Stimulated activated CD4-positive, alpha-beta T cell treated with anti-CD3 and anti-CD28 coated beads, Interleukin-2, amount 100 ng/mL, for 24 hours (primary cell): Measurements from ENCODE around the gene CANX.
"Not testable (repeated sequence)": the region's sequence is repeated elsewhere in the genome, so short reads cannot be mapped to it uniquely, and the experiment has no call there.

Experiments
- DNase-seq, 2 donors: peaks; one replicate each; pipeline ENCODE4 v3.0.0-alpha.2; 2020

Gene CANX

DNA sequence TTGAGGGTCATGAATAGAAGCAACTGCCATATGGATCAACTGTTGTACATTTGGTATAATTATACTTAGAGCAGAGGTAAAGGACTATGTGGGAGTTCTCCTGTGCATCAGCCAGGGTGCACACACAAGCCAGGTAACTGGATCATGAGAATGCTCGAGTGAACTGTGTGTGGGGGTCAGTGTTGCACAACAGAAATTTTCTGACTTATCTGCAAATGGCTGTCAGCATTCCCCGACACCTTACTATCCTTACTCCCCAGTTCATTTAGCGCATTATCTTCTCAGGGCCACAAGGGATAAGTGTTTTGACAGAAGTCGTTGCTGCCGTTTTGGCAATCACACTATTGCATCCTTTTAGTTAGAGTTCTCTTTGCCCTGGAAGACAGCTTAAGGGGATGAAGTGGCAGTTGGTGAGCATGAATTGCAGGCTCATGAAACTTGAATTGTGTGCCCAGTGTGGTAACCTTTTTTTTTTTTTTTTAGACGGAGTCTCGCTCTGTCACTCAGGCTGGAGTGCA, 1.7 kb downstream of the CANX start:
- no peak for DNase-seq

DNA sequence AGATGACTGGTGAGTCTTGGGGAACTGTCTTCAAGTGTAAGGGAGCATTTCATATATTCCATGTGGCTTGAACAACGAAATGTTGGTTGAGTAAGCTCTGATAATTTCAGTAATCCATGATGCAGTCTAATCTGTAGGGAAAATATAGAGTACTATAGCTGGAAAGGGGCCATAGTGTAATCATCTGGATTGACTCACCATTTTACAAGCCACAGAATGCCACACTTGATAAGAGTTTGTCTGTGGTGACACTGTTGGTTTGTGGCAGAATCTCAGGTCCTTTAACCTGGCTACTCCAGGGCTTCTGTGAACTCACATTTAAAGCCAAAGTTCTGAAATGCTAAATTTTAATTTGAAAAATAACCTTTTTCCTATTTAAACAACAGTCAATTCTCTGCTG, 17.5 kb downstream of the CANX start:
- no peak for DNase-seq

DNA sequence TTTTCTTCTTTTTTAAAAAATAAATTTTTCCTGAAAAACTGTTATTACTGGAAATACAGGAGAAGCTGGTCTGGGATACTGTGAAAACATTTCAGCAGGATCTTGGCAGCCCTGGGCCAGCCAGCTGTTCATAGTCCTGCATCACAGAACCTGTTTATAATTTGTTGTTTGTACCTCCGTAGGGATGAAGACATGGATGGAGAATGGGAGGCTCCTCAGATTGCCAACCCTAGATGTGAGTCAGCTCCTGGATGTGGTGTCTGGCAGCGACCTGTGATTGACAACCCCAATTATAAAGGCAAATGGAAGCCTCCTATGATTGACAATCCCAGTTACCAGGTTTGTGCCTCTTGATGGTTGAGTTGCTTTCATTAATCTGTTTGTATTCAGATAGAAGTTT, 21.5 kb downstream of the CANX start:
- DNase-seq = no peak

DNA sequence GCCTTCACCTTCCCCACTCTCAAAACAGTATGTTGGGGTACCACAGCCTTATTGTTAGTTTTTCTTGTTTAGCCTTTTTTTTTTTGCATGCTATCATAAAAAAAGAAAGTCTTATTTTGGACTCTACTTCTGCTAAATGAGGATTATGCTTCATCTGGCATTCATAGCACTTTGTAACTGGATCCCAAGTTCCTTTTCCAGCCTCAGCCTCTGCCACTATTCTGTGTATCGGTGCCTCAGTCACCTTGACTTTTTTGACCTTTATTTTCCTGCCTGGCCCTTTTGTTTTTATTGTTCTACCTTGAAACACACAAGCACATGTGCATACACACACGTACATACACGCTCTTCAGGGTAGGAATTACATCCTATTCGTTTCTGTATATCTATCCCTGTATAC, 25.4 kb downstream of the CANX start:
- no peak for DNase-seq

DNA sequence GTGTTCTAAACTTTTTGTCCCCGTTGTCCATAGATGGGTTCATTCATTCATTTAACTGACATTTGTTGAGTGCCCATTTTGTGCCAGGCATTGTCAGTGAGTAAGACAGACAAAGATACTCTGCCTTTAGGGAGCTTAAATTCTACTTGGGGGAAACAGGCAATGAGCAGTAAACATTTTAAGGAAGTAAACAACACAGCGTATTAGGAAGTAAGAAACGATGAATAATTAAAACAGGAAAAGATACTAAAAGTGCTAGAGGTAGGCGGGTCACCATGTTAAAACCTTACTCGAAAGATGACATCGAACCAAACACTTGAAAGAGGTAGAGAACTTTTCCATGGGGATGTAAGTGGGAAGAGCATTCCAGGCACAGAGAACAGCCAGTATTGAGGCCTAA, 28.3 kb downstream of the CANX start:
- DNase-seq = no peak

DNA sequence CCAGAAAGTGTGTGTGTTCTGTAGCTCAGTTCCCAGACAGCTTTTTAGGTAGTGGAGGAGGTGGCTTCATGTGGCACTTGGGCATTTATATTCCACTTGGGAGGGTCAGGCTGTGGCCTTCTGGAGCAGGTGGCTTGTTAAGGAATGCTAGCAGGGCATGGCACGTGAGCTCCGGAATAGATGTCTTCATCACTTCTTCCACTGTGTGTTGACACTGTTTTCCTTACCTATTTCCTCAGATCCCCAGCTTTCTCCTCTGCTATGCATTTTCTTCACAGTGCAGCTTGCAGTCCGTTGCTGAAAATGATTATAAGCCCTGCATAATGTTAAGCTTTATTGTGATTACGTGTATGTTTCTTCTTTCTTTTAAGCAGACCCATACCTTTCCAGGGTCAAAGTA, 30.5 kb downstream of the CANX start:
- no peak for DNase-seq

DNA sequence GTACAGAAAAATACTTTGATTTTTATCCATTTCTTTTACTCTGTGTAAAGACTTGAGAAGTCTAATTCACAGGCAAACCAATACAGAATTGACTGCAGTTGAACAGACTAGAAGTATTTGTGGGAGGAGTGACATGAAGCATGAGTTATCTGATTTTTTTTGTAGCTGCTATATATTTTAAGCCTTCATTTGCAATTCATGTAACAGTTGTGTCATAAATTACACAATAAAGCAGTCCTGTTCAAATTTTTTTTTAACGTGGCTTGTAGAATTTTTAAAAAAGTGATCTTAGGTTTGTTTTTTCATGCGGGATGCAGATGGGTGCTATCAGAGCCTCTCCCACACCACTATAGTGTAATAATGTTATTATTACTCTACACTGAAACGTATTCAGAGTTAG, 31.0 kb downstream of the CANX start:
- DNase-seq = no peak

DNA sequence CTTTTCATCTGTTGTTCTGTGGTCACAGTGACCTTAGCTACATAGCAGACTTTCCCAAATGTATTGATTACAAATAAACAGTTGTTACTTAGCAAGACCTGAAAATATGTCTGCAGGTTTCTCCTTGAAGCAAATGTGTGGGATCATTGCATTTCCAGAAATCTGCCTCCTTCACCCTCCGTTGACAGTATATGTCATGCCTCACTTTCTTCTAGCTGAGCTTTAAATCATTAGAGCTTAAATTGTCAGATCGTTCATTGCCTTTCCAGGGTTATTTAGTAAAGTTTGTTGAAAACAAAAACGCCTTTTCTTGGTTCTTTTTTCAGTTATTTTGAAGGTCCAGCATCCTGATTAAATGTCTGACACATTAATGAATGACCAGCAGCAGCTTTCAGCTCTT, 31.6 kb downstream of the CANX start:
- DNase-seq = no peak

DNA sequence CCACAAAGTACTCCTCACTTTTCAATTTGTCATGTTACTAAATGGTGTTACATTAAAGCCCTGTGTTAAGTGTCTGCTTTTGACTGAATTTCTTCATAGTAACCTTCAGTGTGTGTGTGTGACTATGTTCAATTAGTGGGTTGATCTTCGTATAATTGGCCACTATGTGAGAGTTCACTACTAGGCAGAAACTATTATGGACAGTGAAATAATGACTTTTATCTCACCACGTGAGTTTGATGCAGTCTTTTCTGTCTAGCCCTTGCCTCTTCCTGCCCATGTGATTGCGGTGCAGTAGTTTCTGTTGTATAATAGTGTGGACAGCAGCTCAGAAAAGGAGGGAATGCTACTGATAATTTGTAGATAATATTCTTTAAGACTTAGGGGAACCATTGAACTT, 32.1 kb downstream of the CANX start:
- no peak for DNase-seq

DNA sequence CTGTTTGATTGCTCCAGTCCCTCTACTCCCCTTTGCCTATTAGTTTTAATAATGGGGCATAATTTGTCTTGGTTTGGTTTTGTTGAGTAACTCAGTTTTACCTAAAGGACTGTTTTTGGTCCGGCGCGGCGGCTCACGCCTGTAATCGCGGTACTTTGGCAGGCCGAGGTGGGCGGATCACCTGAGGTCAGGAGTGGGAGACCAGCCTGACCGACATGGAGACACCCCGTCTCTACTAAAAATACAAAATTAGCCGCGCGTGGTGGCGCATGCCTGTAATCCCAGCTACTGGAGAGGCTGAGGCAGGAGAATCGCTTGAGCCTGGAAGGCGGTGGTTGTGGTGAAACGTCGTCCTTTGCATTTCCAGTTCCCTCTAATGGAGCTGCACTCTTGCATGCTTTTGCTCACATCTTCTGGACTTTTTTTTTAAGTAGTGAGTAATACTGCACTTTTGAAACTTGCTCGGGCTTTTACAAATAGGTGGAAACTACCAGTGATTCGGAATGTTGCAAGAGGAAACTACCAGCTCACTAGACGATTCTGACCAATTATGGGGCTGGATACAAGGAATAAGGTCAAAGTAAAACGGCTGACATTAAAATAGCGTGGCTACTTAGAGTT, 33.1 kb downstream of the CANX start:
- peak; percentile 33 to 40 for DNase-seq

DNA sequence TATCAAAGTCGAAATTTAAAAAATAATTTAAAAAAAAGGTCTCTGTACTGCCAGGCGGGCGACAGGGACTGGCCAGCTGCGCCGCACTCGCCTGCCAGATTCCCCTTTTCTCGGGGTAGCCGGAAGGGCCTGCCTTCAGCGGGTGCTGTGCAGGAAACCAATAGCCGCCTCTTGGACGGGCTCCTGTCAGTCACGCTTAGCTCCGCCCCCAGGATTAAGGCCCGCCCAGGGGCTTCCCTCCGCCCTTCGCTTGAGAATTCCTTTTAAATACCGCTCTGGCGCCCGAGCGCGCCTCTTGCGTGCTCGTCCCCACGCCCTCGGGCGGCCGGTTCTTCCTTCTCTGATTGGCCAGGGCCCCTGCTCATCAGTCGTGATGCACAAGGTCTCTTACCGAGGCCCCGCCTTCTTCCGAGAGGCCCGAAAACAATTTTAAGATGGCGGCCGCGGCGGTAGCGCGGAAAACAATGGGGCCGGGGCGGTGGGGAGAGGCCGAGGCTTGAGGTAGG, 33.7 kb downstream of the CANX start, which contains the start of gene MAML1:
TSS of gene MAML1 (plus strand) at position 411 of the 506 bp plus-strand sequence. CDS start 291 bp downstream, outside the sequence.
- peak; percentile 99 for DNase-seq

DNA sequence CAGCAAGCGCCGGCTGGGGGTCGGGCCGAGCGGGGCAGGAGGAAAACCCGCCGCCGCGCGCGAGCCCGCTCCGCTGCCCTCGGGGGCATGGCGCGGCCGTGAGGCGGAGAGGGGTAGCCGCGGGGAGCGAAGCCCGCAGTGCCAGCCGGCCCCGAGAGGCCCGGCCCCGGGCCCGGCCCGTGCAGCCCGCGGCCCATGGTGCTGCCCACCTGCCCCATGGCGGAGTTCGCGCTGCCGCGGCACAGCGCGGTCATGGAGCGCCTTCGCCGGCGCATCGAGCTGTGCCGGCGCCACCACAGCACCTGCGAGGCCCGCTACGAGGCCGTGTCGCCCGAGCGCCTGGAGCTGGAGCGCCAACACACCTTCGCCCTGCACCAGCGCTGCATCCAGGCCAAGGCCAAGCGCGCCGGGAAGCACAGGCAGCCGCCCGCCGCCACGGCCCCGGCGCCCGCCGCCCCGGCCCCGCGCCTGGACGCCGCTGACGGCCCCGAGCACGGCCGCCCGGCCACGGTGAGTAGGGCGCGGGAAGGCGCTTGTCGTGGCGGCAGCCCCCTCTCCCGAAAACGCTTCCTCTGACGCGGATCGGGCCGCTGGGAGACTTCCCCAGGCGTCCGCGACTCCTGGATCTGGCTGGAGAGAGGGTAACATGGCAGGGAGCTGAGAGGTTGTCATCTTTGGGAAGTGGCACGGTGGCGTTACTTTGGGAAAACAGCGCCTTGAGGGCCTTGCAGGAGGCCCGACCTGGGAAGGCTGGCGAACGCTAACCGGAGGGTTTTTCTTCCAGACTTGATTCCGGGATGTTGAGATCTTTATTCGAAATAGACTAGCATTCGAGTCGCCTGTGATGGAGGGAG, 34.4 kb downstream of the CANX start:
- peak; percentile 41 to 54 for DNase-seq

DNA sequence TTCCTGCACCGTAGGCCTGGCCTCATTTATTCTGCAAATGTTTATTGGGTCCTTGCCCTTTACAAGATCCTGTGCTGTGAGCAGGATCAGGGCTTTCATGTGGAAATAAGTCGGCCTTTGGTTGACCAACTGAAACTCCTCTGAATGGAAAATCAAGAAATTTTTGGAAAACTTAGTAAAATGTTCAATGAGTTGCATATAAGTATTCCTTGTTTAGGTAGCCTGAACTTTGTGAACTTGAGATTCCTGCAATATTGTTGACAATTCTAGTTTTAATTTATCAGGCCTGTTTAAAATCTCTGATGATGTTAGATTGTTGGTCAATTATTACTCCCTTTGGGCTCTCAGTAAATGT, 35.0 kb downstream of the CANX start:
- DNase-seq = no peak

DNA sequence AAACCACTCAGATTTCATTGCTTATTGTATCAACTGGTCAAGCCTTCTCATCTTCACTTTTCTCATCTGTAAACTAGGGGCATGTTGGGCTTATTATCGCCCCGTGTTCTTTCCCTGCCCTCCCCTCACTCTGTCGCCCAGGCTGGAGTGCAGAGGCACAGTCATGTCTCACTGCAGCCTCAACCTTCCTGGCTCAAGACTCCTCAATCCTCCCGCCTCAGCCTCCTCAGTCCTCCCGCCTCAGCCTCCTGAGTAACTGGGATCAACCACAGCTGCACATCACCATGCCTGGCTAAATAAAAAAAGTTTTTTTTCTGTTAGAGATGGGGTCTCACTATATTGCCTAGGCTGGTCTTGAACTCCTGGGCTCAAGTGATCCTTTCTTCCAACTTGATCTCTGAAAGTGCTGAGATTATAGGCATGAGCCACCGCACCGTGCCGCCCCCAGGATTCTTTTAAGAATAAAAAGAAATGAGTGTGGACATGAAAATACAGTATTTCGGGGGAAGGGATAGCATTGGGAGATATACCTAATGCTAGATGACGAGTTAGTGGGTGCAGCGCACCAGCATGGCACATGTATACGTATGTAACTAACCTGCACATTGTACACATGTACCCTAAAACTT, 35.9 kb downstream of the CANX start:
- no peak for DNase-seq

DNA sequence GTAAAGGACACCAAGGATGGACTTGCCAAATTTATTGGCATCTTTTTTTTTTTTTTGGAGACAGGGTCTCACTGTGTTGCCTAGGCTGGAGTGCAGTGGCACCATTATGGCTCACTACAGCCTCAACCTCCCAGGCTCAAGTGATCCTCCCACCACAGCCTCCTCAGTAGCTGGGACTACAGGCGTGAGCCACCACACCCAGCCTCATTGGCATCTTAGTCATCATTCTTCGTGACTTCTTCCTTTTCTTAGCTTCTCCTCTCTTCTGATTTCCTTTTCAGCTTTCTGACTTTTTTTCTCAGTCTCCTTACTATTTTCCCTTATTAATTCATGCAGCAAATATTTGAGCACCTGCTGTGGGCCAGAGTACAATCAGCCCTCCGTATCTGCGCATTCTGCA, 40.0 kb downstream of the CANX start:
- no peak for DNase-seq

DNA sequence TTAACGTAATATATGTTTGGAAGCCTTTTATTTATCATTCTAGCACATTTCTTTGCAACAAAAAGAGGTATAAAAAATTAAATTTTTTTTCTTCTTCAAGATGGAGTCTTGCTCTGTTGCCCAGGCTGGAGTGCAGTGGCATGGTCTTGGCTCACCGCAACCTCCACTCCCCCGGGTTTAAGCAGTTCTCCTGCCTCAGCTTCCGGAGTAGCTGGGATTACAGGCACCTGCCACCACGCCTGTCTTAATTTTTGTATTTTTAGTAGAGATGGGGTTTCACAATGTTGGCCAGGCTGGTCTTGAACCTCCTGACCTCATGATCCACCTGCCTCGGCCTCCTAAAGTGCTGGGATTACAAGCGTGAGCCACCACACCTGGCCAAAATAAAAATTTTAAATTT, 45.3 kb downstream of the CANX start:
- DNase-seq = not testable (repeated sequence)

DNA sequence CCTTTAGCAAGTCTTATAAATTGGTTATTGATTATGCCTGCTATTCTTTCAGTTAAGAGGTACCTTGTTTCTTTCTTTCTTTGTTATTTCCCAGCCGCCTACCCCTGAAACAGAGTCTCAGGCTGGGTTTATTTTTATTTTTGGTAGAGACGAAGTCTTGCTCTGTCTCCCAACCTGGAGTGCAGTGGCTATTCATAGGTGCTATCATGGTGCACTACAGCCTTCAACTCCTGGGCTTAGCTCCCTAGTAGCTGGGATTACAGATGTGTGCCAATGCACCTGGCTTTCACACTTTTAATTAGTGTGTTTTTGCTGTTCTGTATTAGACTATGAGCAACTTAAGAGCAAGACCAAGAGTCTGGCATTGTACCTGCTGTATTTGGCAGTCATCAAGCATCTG, 48.1 kb downstream of the CANX start:
- DNase-seq = no peak

DNA sequence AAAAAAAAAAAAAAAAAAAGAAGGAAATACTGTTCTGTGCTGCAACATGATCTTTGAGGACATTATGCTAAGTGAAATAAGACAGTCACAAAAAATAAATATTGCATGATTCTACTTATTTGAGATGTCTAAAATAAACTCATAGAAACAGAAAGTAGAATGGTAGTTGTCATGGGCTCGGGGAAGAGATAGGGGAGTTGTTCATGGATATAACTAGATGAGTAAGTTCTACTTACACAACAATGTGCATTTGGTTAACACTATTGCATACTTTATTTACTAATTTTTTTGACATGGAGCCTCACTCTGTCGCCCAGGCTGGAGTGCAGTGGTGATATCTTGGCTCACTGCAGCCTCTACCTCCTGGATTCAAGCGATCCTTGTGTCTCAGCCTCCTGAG, 49.0 kb downstream of the CANX start:
- no peak for DNase-seq

DNA sequence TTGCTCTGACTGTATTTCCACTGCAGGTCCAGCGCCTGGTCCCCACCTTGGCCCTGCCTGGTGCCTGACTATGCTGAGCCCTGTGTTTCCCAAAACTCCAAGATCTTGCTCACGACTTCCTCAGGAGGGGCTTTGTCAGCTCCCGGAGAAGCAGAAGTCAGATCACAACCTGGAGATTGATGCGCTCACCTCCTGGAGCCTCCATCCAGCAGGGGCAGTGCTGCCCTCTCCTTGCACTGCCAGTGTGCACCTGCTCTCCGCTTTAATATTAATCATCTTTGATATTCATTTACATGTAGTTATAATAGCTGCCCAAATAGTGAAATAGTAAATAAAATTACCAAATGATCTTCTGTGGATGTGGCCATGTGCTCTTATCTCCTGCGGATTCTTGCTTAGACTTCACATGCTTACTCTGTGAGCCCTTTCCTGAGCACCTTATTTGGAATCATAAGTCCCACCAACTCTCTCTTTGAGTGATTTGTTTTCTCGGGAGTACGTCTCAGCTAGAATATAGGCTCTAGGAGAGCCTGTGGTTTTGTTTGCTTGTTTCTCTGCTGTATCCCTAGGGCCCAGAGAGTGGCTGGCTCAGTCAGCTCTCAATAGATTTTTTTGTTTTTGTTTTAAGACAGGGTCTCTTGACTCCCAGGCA, 51.2 kb downstream of the CANX start:
- no peak for DNase-seq

DNA sequence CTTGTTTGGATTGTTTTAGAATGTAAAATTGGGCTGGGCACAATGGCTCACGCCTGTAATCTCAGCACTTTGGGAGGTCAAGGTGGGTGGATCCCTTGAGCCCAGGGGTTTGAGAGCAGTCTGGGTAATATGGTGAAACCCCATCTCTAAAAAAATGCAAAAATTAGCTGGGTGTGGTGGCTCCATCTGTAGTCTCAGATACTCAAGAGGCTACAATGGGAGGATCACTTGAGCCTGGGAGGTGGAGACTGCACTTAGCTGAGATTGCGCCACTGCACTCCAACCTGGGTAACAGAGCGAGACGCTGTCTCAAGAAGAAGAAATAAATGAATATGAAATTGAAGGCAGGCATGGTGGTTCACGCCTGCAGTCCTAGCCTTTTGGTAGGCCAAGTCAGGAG, 55.2 kb downstream of the CANX start:
- no peak for DNase-seq

DNA sequence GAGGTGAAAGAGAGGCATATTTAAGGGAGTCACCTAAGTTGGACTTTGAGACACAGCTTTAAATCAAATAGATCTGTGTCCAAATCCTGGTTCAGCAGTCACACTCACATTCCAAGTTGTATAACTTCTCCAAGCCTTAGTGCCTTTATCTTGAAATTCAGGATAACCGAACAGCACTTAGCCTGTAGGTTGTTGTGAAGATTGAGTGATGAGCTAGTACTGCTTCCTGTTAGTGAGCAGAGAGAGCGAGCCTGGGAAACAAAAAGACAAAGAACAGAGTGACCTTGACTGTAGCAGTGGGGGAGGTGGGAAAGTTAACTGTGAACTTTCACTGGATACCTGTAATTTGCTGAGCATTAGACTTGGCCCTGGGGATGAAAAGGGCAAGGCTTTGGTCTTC, 56.3 kb downstream of the CANX start:
- DNase-seq = no peak

DNA sequence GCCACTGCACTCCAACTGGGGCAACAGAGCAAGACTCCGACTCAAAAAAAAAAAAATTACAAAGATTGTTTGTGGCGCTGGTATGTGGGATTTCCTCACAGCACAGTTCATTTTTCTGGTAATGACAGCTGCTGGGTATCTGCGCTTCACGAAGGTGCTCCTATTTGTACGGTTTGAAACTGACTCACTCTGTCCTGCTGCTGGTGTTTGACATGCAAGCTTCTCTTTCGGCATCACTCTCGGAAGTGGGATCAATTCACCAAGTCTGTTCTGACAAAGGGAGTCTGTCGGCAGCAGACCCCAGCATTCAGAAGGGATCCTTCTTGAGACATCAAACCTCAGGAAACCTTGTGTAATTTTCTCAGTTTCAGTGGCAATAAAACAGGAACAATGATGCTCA, 60.2 kb downstream of the CANX start:
- no peak for DNase-seq
